NB4 (cell line): ENCODE data around the gene GRAPL.
"Not testable (repeated sequence)": the region's sequence is repeated elsewhere in the genome, so short reads cannot be mapped to it uniquely, and the experiment has no call there.

ENCODE experiments used
- MYC ChIP-seq: IDR thresholded peaks from 2 replicates; pipeline ENCODE4 v1.6.1; 2011; ENCODE audit warnings: low read depth, low read length
- POLR2A ChIP-seq: IDR thresholded peaks from 2 replicates; pipeline ENCODE4 v1.6.1; 2011; ENCODE audit warnings: mild to moderate bottlenecking; ENCODE audit not compliant: insufficient read length; ENCODE audit errors: extremely low read depth
- TF ChIP-seq, protein P1 (sequence below): IDR thresholded peaks from one replicate; pipeline ENCODE4 v1.5.1; 2012; ENCODE audit warnings: low read depth, low read length
- TF ChIP-seq, protein P2 (sequence below): IDR thresholded peaks from 2 replicates; pipeline ENCODE4 v1.6.1; 2011; ENCODE audit warnings: low read depth, low read length

DNA sequence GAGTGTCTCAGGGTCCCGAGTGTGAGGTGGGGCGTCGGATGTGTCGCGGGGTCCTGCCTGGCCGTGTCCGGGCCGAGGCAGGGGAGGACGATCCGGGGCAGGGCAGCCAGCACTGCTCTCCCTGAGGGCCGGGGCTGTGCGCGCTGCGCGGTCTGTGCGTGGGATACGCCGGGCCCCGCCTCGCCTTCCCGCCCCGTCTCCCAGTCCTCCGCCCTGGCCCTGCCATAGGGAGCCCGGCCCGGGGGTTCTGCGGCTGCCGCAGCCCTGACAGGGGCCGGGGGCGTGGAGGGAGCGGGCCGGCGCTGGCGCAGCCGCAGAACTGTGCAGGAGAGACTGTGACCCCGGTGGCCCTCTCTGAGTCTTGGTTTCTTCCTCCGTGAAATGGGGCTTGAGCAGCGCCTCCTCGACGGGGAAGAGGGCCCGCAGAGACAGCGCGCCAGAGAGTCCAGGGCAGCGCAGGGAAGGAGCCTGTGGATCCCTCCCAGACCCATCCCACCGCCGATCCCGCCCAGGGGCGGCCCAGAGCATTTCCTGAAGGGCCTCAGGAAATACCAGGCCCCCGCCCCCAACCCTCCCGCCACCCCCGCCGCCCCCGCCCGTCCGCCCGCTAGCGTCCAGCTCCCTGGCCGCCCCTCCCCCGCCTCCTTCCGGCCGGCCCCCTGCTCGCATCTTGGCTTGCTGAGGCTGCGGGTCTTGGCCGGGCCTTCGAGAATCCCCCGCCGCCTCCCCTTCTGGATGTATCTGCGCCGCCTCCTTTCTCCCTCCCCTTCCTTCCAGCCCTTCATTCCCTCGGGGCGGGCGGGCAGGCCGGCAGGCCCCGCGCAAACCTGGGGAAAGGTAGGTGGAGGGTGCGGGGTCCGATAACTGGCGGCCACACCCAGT is 38.3 kb upstream of the GRAPL start:
- TF ChIP-seq, protein P1, sequence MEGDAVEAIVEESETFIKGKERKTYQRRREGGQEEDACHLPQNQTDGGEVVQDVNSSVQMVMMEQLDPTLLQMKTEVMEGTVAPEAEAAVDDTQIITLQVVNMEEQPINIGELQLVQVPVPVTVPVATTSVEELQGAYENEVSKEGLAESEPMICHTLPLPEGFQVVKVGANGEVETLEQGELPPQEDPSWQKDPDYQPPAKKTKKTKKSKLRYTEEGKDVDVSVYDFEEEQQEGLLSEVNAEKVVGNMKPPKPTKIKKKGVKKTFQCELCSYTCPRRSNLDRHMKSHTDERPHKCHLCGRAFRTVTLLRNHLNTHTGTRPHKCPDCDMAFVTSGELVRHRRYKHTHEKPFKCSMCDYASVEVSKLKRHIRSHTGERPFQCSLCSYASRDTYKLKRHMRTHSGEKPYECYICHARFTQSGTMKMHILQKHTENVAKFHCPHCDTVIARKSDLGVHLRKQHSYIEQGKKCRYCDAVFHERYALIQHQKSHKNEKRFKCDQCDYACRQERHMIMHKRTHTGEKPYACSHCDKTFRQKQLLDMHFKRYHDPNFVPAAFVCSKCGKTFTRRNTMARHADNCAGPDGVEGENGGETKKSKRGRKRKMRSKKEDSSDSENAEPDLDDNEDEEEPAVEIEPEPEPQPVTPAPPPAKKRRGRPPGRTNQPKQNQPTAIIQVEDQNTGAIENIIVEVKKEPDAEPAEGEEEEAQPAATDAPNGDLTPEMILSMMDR, result not testable (repeated sequence)
- not testable (repeated sequence) for TF ChIP-seq POLR2A, MYC
- TF ChIP-seq, protein P2, sequence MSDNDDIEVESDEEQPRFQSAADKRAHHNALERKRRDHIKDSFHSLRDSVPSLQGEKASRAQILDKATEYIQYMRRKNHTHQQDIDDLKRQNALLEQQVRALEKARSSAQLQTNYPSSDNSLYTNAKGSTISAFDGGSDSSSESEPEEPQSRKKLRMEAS, result not testable (repeated sequence)
